PC-3 (cell line): ENCODE results near the gene ADAM19. TPM values are rescaled to one million over a fixed set of nuclear protein-coding genes. Genes with fewer than 3 reads are reported as not detected.

Experiments
- ATAC-seq: fragments of 200-7000 bp; cut with Tn5 transposase; 2 replicates; pipeline ENCODE4 v1.9.1; 2020; ENCODE audit warnings: mild to moderate bottlenecking, moderate library complexity
- BruUV-seq: library from RNA; stranded (reverse); fragments of 400-500 nt; replicated peaks from 2 replicates; lab custom pipeline; 2021; lab: Mats Ljungman, UMichigan
- CTCF ChIA-PET: fragments of 300-600 bp; sonication (Branson Sonifier 250); formaldehyde crosslinking; loops from one replicate; lab custom pipeline; 2022; ENCODE audit warnings: antibody characterized with exemption; lab: Charles Lee
- POLR2A ChIA-PET: fragments of 300-600 bp; sonication (Branson Sonifier 250); formaldehyde crosslinking; loops from one replicate; lab custom pipeline; 2022; ENCODE audit warnings: antibody characterized with exemption; ENCODE audit not compliant: unreplicated experiment; lab: Charles Lee
- DNase-seq: peaks from one replicate; pipeline ENCODE4 v3.0.0-alpha.2; 2015
- H2AFZ ChIP-seq: fragments of 300-600 bp; sonication (generic); 2 replicates; pipeline ENCODE4 v1.6.0; 2016; ENCODE audit warnings: antibody characterized with exemption, low read length
- H3F3A ChIP-seq: fragments of 300-600 bp; sonication (generic); one replicate; pipeline ENCODE4 v1.6.0; 2017; ENCODE audit warnings: antibody characterized with exemption, low read length, control low read depth, mild to moderate bottlenecking; ENCODE audit not compliant: unreplicated experiment
- H3K27ac ChIP-seq: fragments of 300-600 bp; sonication (generic); 2 replicates; pipeline ENCODE4 v1.5.1; 2016; ENCODE audit warnings: mild to moderate bottlenecking, low read length
- H3K27me3 ChIP-seq: fragments of 300-600 bp; sonication (generic); 2 replicates; pipeline ENCODE4 v1.6.1; 2016; ENCODE audit warnings: low read length, mixed read lengths
- H3K36me3 ChIP-seq: fragments of 300-600 bp; sonication (generic); 2 replicates; pipeline ENCODE4 v1.6.1; 2016; ENCODE audit warnings: low read depth, mixed run types, low read length, mixed read lengths
- H3K4me1 ChIP-seq: fragments of 300-600 bp; sonication (generic); 2 replicates; pipeline ENCODE4 v1.5.1; 2016; ENCODE audit warnings: low read length; ENCODE audit not compliant: insufficient read depth
- H3K4me2 ChIP-seq: fragments of 300-600 bp; sonication (generic); 2 replicates; pipeline ENCODE4 v1.6.0; 2016; ENCODE audit warnings: low read length
- H3K4me3 ChIP-seq: fragments of 300-600 bp; sonication (generic); 2 replicates; pipeline ENCODE4 v1.5.1; 2016; ENCODE audit warnings: mild to moderate bottlenecking, low read length, mixed read lengths
- H3K79me2 ChIP-seq: fragments of 300-600 bp; sonication (generic); 2 replicates; pipeline ENCODE4 v1.6.1; 2017; ENCODE audit warnings: low read length, mixed read lengths
- H3K9ac ChIP-seq: fragments of 300-600 bp; sonication (generic); 2 replicates; pipeline ENCODE4 v1.6.0; 2016; ENCODE audit warnings: mild to moderate bottlenecking, low read length
- H3K9me2 ChIP-seq: fragments of 300-600 bp; sonication (generic); replicated peaks from 2 replicates; pipeline ENCODE4 v1.6.1; 2016; ENCODE audit warnings: mixed run types, low read length, mixed read lengths
- H3K9me3 ChIP-seq: fragments of 300-600 bp; sonication (generic); 2 replicates; pipeline ENCODE4 v1.6.1; 2016; ENCODE audit warnings: low read length, mixed read lengths
- H4K20me1 ChIP-seq: fragments of 300-600 bp; sonication (generic); 2 replicates; pipeline ENCODE4 v1.6.1; 2016; ENCODE audit warnings: low read length, mixed read lengths
- CTCF ChIP-seq: fragments of 300-600 bp; sonication (generic); conservative IDR thresholded peaks from 2 replicates; pipeline ENCODE4 v1.5.1; 2017; ENCODE audit warnings: antibody characterized with exemption, low read depth, mild to moderate bottlenecking, low read length
- EZH2 ChIP-seq: fragments of 300-600 bp; sonication (generic); IDR thresholded peaks from one replicate; pipeline ENCODE4 v1.6.1; 2017; ENCODE audit warnings: antibody characterized with exemption, mild to moderate bottlenecking, low read length; ENCODE audit not compliant: unreplicated experiment
- EZH2phosphoT487 ChIP-seq: fragments of 300-600 bp; sonication (generic); IDR thresholded peaks from 2 replicates; pipeline ENCODE4 v1.6.1; 2018; ENCODE audit warnings: mild to moderate bottlenecking, antibody characterized with exemption, low read length, borderline replicate concordance
- intact Hi-C: fragments of 100-400 bp; cut with micrococcal nuclease; formaldehyde crosslinking; loops from 2 replicates; pipeline ENCODE4 v1.9.0; 2023
- total RNA-seq: library from RNA; depleted of rRNA; stranded (reverse); fragments of >200 nt; gene quantifications from 2 replicates; pipeline ENCODE4 v1.2.3, GENCODE V29; 2014

ADAM19 gene
- total RNA-seq, 1 experiment from 2014 or later = 115 TPM

GRCh38 chr5:157450024-157450423 lies 125.6 kb downstream of the ADAM19 start:
- Histone ChIP-seq H4K20me1 (no peaks in the 10 kb centered on the region), H3K4me3 (no peak overlapping the region), H3K9ac (no peak overlapping the region), H3K36me3 (no peaks in the 10 kb centered on the region), H3K79me2 (no peaks in the 10 kb centered on the region), H3K27ac (no peak overlapping the region), H3K4me1 (peaks cover 9% of the 10 kb centered on the region; the same call in 1 of the 2 replicates), H3K9me3 (no peaks in the 10 kb centered on the region), H3K4me2 (no peak overlapping the region), H2AFZ (no peak overlapping the region), H3F3A (no peaks in the 10 kb centered on the region), H3K27me3 (no peaks in the 10 kb centered on the region), H3K9me2 (no peaks in the 10 kb centered on the region)
- ATAC-seq (no peak), DNase-seq (no peak)
- TF ChIP-seq CTCF = no peak
- TF ChIP-seq EZH2 = no peak
- no peak for TF ChIP-seq EZH2phosphoT487
- ChIA-PET POLR2A (interaction anchor here (0.5 kb wide), 1 partner anchor 132 kb away, joined by 3 read pairs; no protein-coding TSS in a partner anchor), CTCF (no interaction called here)
- intact Hi-C loops = no loop called here
- no TSS peak for BruUV-seq

- no peaks in the 10 kb centered on the region for H3K9me2 ChIP-seq
- no peaks in the 10 kb centered on the region for H3K36me3 ChIP-seq
- no peak overlapping the region for H3K9ac ChIP-seq
- peak; percentile 35; the same call in 1 of the 2 replicates for ATAC-seq
- no peak overlapping the region for H3K27ac ChIP-seq
- no peak overlapping the region for H2AFZ ChIP-seq
- peaks cover 9% of the 10 kb centered on the region; the same call in 1 of the 2 replicates for H3K4me1 ChIP-seq
- H3F3A ChIP-seq = no peaks in the 10 kb centered on the region
- H3K79me2 ChIP-seq = no peaks in the 10 kb centered on the region
- POLR2A ChIA-PET = interaction anchor here (0.5 kb wide), 1 partner anchor 131 kb away, joined by 3 read pairs; no protein-coding TSS in a partner anchor
- no peaks in the 10 kb centered on the region for H4K20me1 ChIP-seq
- H3K27me3 ChIP-seq = no peaks in the 10 kb centered on the region
- no peak overlapping the region for H3K4me2 ChIP-seq
- no peak for TF ChIP-seq EZH2phosphoT487
- TF ChIP-seq CTCF = no peak
- no peak for DNase-seq
- CTCF ChIA-PET = no interaction called here
- H3K4me3 ChIP-seq = no peak overlapping the region
- no TSS peak for BruUV-seq
- H3K9me3 ChIP-seq = no peaks in the 10 kb centered on the region
- intact Hi-C loops = no loop called here
Observed at GRCh38 chr5:157449011-157449723, 126.4 kb downstream of the ADAM19 start.

GRCh38 chr5:157447201-157447637 lies 128.4 kb downstream of the ADAM19 start:
- BruUV-seq = no TSS peak
- Histone ChIP-seq H4K20me1 (no peaks in the 10 kb centered on the region), H3K79me2 (no peaks in the 10 kb centered on the region), H3K36me3 (no peaks in the 10 kb centered on the region), H3K9me2 (no peaks in the 10 kb centered on the region), H3K4me2 (no peak overlapping the region), H3F3A (no peaks in the 10 kb centered on the region), H3K4me1 (peaks cover 9% of the 10 kb centered on the region; the same call in 1 of the 2 replicates), H3K27ac (no peak overlapping the region), H3K9me3 (no peaks in the 10 kb centered on the region), H3K27me3 (no peaks in the 10 kb centered on the region), H3K4me3 (no peak overlapping the region), H3K9ac (no peak overlapping the region), H2AFZ (no peak overlapping the region)
- POLR2A ChIA-PET = no interaction called here
- CTCF ChIA-PET = no interaction called here
- intact Hi-C loops = no loop called here
- ATAC-seq (peak; percentile 18; the same call in 1 of the 2 replicates), DNase-seq (peak; percentile 47)
- TF ChIP-seq EZH2phosphoT487 (no peak), CTCF (no peak), EZH2 (no peak)
